Thoracic aorta (tissue), 2 donors: ENCODE measurements around the gene PFDN1. TPM values are rescaled to one million over a fixed set of nuclear protein-coding genes. Genes with fewer than 3 reads are reported as not detected.

Source experiments
- ATAC-seq: fragments of 150-250 bp; one replicate; pipeline ENCODE4 v1.8.0; 2017; ENCODE audit warnings: low read depth; ENCODE audit not compliant: insufficient number of reproducible peaks, low FRiP score
- DNase-seq: peaks from one replicate; pipeline ENCODE4 v3.0.0-alpha.2; 2020; ENCODE audit warnings: low spot score
- H3K27ac ChIP-seq, 2 donors: fragments of 200-600 bp; sonication (generic); 1 replicate in 1 of 2; 2 replicates in 1 of 2; pipeline ENCODE4 v1.5.1; 2016; ENCODE audit warnings: mild to moderate bottlenecking in 2 of 2, moderate library complexity in 2 of 2
- H3K27me3 ChIP-seq: fragments of 200-600 bp; sonication (generic); replicated peaks from 2 replicates; pipeline ENCODE4 v1.6.0; 2016; ENCODE audit warnings: mild to moderate bottlenecking; ENCODE audit not compliant: insufficient read depth
- H3K36me3 ChIP-seq: fragments of 200-600 bp; sonication (generic); one replicate; pipeline ENCODE4 v1.5.1; 2016
- H3K4me1 ChIP-seq, 2 donors: fragments of 200-600 bp; sonication (generic); 1 replicate in 1 of 2; 2 replicates in 1 of 2; pipeline versions ENCODE4 v1.5.1 to v1.6.0; 2016; ENCODE audit warnings: low read depth in 2 of 2, mild to moderate bottlenecking in 1 of 2; ENCODE audit not compliant: control insufficient read depth in 1 of 2
- H3K4me3 ChIP-seq: fragments of 200-600 bp; sonication (generic); 2 replicates; pipeline ENCODE4 v1.5.1; 2016; ENCODE audit warnings: mild to moderate bottlenecking
- H3K9me3 ChIP-seq: fragments of 200-600 bp; sonication (generic); 2 replicates; pipeline ENCODE4 v1.5.1; 2016
- total RNA-seq, 2 donors: library from RNA; depleted of rRNA; stranded (reverse); fragments of >200 nt; gene quantifications; one replicate each; pipeline versions ENCODE4 v1.1.0 to v1.2.3, GENCODE V29; 2016
- TF ChIP-seq, protein P1 (sequence below): fragments of 200-600 bp; sonication (generic); IDR thresholded peaks from one replicate; pipeline ENCODE4 v1.5.1; 2019; ENCODE audit warnings: antibody characterized with exemption

PFDN1 gene
- total RNA-seq, 2 donors from 2014 or later: 62.5 to 72.2 TPM

DNA sequence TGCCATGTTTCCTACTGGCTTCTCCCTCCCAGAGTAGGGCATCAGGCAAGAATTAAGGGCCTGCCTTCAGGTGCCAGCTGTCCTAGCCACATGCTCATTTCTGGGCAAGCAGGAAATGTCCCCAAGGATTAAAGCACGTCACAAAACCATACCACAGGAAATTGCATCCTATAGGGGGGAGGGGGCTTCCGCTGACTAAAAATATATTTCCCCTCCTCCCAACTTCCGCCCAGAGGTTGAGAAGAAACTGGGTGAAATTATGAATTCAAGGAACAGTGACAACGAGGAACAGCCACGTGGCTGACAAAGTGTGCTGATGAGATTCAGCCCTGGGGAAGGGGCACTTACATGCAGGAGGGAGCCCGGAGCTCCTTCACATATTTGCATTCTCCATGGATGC, 39.4 kb upstream of the PFDN1 start:
- no peaks in the 10 kb centered on the region for H3K36me3 ChIP-seq
- peak overlapping the region; percentile 1 to 53 for H3K27ac ChIP-seq
- peaks cover 12 to 48% of the 10 kb centered on the region in 2 donors for H3K4me1 ChIP-seq
- no peak overlapping the region for H3K4me3 ChIP-seq
- TF ChIP-seq, protein P1, sequence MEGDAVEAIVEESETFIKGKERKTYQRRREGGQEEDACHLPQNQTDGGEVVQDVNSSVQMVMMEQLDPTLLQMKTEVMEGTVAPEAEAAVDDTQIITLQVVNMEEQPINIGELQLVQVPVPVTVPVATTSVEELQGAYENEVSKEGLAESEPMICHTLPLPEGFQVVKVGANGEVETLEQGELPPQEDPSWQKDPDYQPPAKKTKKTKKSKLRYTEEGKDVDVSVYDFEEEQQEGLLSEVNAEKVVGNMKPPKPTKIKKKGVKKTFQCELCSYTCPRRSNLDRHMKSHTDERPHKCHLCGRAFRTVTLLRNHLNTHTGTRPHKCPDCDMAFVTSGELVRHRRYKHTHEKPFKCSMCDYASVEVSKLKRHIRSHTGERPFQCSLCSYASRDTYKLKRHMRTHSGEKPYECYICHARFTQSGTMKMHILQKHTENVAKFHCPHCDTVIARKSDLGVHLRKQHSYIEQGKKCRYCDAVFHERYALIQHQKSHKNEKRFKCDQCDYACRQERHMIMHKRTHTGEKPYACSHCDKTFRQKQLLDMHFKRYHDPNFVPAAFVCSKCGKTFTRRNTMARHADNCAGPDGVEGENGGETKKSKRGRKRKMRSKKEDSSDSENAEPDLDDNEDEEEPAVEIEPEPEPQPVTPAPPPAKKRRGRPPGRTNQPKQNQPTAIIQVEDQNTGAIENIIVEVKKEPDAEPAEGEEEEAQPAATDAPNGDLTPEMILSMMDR: no peak
- H3K27me3 ChIP-seq: no peaks in the 10 kb centered on the region
- ATAC-seq (no peak), DNase-seq (no peak)
- H3K9me3 ChIP-seq: no peaks in the 10 kb centered on the region

DNA sequence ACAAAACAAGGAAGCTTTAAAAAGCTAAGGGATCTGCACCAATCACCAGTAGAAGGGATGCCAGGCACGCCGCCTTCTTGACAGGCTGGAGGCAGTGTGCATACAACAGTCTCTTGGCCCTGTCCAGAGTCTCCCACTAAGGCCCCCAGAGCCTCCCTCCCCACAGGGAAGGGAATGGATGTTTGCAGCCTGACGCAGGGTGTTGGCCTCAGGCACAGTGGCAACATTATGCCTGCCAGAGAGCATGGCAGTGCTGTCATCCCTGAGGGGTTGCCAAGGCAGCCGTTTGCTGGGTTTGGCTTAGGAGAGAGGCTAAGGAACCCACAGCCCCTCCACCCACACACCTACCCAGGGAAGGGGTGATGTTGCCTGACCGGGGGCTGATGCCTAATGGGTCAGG, 38.7 kb upstream of the PFDN1 start:
- DNase-seq (peak; percentile 64), ATAC-seq (peak; percentile 11)
- peak overlapping the region; percentile 1 to 53 for H3K27ac ChIP-seq
- TF ChIP-seq, protein P1: no peak
- no peaks in the 10 kb centered on the region for H3K9me3 ChIP-seq
- no peak overlapping the region for H3K4me3 ChIP-seq
- no peaks in the 10 kb centered on the region for H3K27me3 ChIP-seq
- no peaks in the 10 kb centered on the region for H3K36me3 ChIP-seq
- peaks cover 8 to 49% of the 10 kb centered on the region in 2 donors for H3K4me1 ChIP-seq

DNA sequence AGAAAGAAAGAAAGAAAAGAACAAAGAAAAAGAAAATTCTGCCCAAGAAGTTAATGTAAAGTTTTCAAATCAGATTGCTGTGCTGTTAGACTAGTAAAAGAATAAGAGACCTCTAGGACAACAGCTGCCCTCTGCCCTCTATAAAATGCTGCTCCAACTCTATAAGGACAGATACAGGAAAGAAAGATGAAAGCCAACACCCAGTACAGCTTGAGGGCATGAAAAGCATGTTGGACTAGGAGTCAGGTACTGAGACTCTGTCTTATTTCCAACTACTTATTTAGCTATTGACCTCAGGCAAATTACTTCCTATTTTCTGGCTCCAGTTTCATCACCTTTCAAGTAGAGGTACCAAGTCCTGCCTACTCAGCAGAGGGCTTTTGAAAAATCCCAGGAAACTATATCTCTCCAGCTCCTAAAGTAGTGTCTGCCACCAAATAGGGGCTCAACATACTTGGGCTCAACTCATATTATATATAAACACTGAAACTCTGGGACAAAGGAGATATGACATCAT, 37.8 kb upstream of the PFDN1 start:
- Histone ChIP-seq H3K27me3 (no peaks in the 10 kb centered on the region), H3K27ac (no peak overlapping the region), H3K9me3 (no peaks in the 10 kb centered on the region), H3K4me1 (peaks cover 11 to 58% of the 10 kb centered on the region in 2 donors), H3K4me3 (no peak overlapping the region), H3K36me3 (no peaks in the 10 kb centered on the region)
- ATAC-seq: no peak
- TF ChIP-seq, protein P1: no peak
- DNase-seq: no peak

DNA sequence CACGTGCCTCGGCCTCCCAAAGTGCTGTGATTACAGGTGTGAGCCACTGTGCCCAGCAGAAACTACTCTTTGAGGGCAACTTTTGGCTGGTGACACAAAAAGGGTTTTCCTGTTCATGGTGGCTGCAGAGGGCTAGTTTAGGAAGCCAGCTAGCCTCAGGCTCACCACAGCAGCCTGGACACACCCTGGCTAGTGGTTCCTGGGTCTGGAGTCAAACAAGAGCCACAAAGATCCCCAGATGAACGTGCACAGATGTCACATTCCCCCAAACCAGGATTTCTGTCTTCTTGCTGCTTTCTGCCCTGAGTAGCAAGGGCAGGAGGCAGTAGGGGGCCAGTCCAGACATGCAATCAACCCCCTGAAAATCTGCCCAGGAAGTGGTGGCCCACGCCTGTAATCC, 36.7 kb upstream of the PFDN1 start:
- H3K4me1 ChIP-seq: peaks cover 11 to 49% of the 10 kb centered on the region in 2 donors
- H3K36me3 ChIP-seq: no peaks in the 10 kb centered on the region
- ATAC-seq (no peak), DNase-seq (no peak)
- no peak overlapping the region for H3K4me3 ChIP-seq
- no peaks in the 10 kb centered on the region for H3K27me3 ChIP-seq
- H3K9me3 ChIP-seq: no peaks in the 10 kb centered on the region
- H3K27ac ChIP-seq: no peak overlapping the region
- TF ChIP-seq, protein P1: no peak

DNA sequence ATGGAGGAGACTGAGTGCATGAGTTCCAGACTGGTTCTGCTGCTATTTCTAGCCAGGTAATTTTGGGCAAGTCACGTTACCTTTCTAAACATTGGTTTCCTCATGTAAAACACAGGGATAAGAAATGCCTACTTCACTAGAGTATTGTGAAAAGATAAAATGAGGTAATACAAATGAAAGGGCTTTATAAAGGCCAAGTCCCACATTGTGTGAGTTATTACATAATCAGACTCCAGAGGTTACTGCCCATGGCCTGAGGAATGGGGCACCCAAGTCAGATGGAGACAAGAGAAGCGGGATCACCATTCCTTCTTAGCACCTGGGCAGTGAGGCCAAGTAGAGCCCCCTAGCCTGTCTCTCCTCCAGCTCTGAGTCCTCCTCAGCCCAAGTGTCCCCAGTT, 36.0 kb upstream of the PFDN1 start:
- H3K4me1 ChIP-seq: peaks cover 11 to 45% of the 10 kb centered on the region in 2 donors
- no peaks in the 10 kb centered on the region for H3K36me3 ChIP-seq
- H3K9me3 ChIP-seq: no peaks in the 10 kb centered on the region
- TF ChIP-seq, protein P1: no peak
- ATAC-seq: no peak
- H3K4me3 ChIP-seq: no peak overlapping the region
- no peak overlapping the region for H3K27ac ChIP-seq
- H3K27me3 ChIP-seq: no peaks in the 10 kb centered on the region
- no peak for DNase-seq
